Fibroblast of skin of left quadriceps (primary cell): ENCODE results near the gene DUSP28.

Source experiments
- DNase-seq, 2 experiments: peaks; one replicate each; pipeline ENCODE4 v3.0.0-alpha.2; 2013; ENCODE audit warnings: low read depth in 2 of 2

The DUSP28 gene

DNA sequence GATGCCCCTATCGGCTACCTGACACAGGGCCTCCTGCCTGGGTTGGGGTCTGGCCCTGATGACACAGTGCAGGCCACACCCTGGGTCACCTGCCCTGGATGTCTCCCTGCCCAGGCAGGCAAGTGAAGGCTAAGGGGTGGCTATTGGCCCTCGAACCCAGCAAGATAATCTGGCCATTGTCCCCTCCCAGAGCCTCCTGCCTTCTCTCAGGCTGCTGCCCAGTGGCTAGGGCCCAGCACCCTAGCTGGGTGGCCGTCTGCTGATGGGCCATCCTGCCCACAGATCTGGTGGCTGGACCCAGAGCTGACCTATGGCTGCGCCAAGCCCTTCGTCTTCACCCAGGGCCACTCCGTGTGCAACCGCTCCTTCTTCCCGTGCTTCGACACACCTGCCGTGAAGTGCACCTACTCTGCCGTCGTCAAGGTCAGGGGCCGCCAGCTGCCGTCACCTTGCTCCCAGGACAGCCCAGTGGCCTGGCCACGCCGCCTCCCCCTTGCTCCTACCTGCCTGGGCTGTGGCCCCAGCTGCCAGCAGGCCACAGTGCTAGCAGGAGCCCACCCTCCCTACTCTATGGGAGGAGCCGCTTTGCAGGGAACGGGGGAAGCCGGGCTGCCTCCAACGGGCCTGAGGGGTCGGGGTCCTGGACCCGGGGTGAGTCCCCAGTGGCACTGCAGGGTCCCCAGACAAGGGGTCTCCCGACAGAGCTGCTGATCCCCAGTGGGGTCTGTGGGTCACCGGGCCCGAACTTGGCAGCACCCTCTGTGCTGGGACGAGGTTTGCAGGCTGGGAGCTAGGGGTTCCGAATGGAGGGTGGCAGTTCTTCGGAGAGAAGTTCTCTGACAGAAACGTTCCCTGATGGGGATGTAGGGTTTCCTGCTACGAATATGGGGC, 12.2 kb downstream of the DUSP28 start:
- no peak for DNase-seq

GRCh38 chr2:240573071-240573515, 12.9 kb downstream of the DUSP28 start:
- DNase-seq, result no peak

DNA sequence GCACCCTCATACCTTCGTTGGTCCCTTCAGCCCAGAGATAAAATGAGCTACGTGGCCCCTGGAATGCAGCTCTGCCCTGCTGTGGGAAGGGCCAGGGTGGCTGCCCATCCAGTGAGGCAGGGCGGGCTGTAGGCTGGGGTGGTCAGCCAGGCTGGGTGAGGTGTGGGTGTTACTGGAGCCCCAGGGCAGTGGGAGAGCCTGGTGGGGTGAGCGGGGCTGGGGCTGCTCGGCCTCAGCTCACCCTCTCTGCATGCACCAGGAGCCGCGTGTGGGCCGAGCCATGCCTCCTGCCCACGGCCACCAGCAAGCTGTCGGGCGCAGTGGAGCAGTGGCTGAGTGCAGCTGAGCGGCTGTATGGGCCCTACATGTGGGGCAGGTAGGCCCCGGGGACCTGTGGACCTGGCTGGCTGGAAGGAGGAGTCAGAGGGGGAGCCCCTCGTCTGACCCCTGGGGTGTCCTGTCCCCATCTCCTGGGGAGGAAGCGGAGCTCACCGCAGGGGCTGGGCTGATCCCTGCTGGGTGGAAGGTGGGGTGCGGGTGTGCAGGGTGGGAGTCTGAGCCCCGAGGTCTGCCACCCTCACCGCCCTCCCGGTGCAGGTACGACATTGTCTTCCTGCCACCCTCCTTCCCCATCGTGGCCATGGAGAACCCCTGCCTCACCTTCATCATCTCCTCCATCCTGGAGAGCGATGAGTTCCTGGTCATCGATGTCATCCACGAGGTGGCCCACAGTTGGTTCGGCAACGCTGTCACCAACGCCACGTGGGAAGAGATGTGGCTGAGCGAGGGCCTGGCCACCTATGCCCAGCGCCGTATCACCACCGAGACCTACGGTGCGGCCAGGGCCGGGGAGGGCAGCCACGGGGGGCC, 13.6 kb downstream of the DUSP28 start:
- no peak for DNase-seq

DNA sequence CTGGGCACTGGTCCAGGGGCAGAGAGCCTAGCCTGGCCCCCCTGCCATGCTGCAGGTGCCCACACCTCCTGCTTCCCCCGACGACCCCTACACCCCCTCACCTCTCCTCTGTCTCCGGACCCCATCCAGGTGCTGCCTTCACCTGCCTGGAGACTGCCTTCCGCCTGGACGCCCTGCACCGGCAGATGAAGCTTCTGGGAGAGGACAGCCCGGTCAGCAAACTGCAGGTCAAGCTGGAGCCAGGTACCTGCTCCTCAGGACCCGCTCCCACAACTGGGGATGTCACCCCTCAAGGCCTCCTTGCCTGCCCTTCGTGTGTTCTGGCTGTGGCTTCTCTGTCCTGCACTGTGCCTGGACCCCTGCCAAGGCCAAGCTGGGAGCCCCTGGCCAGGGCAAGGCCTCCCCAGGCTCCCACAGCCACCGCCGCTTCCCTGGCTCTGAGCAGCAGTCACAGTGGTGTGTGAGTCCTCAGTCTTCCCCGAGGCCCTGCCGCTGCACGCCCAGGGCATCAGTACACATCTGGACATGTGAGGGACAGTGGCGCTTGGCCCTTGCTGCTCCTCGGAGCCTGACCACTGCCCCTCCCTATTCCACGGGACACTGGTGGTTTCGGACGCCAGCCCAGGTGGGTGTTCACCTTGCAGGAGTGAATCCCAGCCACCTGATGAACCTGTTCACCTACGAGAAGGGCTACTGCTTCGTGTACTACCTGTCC, 14.4 kb downstream of the DUSP28 start:
- no peak for DNase-seq

GRCh38 chr2:240575101-240575965, 15.2 kb downstream of the DUSP28 start:
- no peak for DNase-seq

DNA sequence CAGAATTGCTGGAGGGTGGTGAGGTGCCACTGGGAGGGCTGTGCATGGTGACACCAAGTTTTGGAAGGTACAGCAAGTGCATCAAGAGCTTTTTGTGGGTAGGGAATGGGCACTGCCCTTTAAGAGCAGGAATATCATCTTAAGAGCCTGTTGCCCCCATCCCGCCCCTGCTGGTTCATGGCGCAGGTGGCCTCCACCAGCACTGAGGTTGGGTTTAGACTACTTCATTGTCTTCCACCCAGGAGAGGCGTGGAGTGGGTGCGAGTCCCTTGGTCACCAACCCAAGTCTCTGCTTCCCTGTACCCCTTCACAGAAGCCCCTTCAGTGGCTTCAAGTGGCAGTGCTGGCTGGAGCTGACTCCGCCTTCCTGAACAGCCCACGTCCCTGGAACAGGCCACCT, 15.9 kb downstream of the DUSP28 start:
- no peak for DNase-seq

GRCh38 chr2:240576436-240577205, 16.5 kb downstream of the DUSP28 start:
- DNase-seq, result no peak

GRCh38 chr2:240577281-240578109, 17.3 kb downstream of the DUSP28 start:
- no peak for DNase-seq

- DNase-seq, result no peak
Measured at GRCh38 chr2:240578110-240578450, 17.9 kb downstream of the DUSP28 start.

GRCh38 chr2:240578488-240578887, 18.3 kb downstream of the DUSP28 start:
- DNase-seq, result no peak

DNA sequence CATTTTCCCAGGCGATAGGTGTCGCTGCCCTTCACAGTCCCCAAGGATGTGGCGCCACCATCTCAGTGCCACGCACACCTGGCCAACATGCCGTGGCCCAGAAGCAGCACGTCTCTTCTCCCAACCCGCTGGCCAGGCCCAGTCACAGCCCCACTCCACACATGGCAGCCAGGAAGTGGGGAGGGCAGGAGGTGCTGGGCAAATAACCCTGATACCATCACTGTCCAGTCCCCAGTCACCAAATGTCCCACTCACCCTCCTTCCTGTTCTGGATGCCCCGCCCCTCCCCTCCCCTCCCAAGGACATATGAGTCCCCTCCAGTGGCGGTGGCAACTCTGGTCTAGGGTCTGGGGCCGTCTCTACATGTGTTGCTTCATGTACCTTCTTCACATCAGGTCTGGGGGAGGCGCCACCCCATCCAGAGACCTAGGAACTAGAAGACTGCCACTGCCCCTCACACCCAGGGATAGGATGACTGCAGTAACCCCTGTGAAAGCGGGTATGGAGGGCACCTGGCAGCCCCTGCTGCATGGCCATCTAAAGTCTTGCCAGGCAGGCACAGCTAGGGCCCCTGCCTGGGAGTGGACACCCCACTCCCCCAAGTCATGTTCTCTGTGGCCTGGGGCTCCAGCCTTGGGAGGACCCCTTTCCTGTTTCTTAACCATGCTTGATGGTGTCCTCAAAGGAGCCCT, 19.1 kb downstream of the DUSP28 start:
- no peak for DNase-seq

GRCh38 chr2:240579771-240580614, 19.8 kb downstream of the DUSP28 start:
- no peak for DNase-seq

GRCh38 chr2:240581811-240582210, 21.7 kb downstream of the DUSP28 start:
- DNase-seq, result no peak

GRCh38 chr2:240582781-240583180, 22.6 kb downstream of the DUSP28 start:
- no peak for DNase-seq

DNA sequence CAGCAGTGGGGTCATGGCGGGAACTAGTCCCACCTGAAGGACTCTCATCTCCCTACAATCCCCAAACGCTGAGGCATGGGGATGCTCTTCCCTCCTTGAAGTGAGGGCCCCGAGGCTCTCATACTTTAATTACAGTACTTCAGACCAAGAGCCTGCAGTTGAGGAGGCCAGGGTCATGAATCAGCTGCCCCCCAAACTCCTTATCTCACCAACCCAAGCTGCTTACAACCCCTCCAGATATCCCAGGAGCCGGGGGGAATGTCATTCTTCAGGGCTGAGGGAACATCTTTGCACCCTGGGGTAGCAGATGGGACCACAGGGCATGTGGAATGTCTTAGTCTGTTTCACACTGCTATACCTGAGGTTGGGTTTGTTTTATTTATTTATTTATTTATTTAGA, 23.6 kb downstream of the DUSP28 start:
- no peak for DNase-seq

- no peak for DNase-seq
Measured at GRCh38 chr2:240584486-240585031, 24.4 kb downstream of the DUSP28 start.

DNA sequence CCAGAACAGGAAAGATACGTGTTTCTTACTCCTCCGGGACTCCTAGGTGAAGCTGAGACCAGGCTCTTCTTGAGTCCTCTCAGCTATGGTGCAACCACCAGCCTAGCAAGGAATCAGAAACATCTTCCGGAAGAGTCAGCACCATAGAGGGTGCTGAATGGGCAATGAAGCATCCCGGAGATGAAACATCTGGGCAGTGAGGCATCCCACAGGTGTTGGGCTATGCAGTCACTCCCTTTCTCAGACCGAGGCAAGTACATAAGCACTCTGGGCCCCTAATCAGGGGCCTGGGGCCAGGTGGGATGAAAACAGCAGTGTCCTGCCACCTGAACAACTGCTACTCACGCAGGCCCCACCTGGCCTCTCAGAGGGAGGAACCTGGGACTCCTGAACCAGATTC, 24.9 kb downstream of the DUSP28 start:
- no peak for DNase-seq
